ENCODE results near the gene SOCS1. TPM values are rescaled to one million over a fixed set of nuclear protein-coding genes. Genes with fewer than 3 reads are reported as not detected.

The SOCS1 gene
- total RNA-seq, 2 experiments from 2014 or later = 23.4 to 47.1 TPM

DNA sequence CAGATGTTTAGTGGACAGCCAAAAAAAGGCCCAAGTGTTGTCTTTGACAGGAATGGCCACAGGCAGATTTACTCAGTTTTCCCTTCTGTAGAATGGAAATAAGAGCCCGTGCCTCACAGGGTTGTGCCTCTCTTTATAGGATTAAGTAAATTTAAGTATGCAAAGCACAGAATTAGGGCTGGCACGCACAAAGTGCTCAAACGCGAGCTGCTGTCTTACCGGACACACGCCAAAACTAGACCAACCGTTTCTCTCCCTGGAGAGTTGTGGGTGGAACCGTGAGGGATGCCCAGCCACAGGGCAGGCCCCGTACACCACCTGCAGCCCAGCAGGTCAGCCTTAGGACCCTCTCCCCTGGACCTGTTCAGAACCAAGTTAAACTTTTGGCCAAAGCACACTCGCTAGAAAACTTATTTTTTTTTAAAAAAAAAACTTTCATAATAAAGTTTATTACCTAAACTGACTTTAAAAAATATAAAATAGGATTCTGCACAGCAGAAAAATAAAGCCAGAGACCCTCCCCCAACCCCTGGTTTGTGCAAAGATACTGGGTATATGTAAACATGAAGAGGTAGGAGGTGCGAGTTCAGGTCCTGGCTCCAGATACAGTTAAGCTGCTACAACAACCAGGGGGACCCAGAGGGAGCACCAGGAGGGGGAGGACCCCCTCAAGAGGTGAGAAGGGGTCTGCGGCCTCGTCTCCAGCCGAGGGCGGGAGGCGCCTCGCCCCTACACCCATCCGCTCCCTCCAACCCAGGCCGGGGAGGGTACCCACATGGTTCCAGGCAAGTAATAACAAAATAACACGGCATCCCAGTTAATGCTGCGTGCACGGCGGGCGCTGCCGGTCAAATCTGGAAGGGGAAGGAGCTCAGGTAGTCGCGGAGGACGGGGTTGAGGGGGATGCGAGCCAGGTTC lies 1.8 kb downstream of the SOCS1 start:
- ChIA-PET POLR2A (interaction anchor here (0.7 to 3.2 kb wide), 9 partner anchors 38 to 290 kb away, joined by 3 to 18 read pairs (median 5); no protein-coding TSS in a partner anchor), CTCF (ENCODE audit: unreplicated experiment) (interaction anchor here (0.6 to 2.0 kb wide), 7 partner anchors 18 to 178 kb away, joined by 3 to 19 read pairs (median 7); no protein-coding TSS in a partner anchor)
- TSS peak; percentile 71 for BruUV-seq (replicated peaks)
- Histone ChIP-seq H3K4me3 (ENCODE audit: low read depth, low read length, poor library complexity, severe bottlenecking) (peak overlapping the region; percentile 95), H3K4me1 (ENCODE audit: insufficient read depth, low read length, poor library complexity, severe bottlenecking) (peaks cover 52% of the 10 kb centered on the region), H3K27ac (ENCODE audit: low read depth, low read length, poor library complexity, severe bottlenecking) (peak overlapping the region; percentile 61), H4K20me1 (ENCODE audit: insufficient read depth, low read length) (peaks cover 25% of the 10 kb centered on the region), H3K9me2 (ENCODE audit: insufficient read depth, low read length) (no peaks in the 10 kb centered on the region), H3K36me3 (ENCODE audit: insufficient read depth, low read length) (peaks cover 46% of the 10 kb centered on the region), H3K9me3 (ENCODE audit: low read length) (no peaks in the 10 kb centered on the region), H3K79me2 (ENCODE audit: insufficient read depth, low read depth, low read length) (peaks cover 34% of the 10 kb centered on the region), H2AFZ (ENCODE audit: low read length) (no peak overlapping the region), H3K4me2 (ENCODE audit: low read length) (peak overlapping the region; percentile 95)
- TF ChIP-seq, protein P1, sequence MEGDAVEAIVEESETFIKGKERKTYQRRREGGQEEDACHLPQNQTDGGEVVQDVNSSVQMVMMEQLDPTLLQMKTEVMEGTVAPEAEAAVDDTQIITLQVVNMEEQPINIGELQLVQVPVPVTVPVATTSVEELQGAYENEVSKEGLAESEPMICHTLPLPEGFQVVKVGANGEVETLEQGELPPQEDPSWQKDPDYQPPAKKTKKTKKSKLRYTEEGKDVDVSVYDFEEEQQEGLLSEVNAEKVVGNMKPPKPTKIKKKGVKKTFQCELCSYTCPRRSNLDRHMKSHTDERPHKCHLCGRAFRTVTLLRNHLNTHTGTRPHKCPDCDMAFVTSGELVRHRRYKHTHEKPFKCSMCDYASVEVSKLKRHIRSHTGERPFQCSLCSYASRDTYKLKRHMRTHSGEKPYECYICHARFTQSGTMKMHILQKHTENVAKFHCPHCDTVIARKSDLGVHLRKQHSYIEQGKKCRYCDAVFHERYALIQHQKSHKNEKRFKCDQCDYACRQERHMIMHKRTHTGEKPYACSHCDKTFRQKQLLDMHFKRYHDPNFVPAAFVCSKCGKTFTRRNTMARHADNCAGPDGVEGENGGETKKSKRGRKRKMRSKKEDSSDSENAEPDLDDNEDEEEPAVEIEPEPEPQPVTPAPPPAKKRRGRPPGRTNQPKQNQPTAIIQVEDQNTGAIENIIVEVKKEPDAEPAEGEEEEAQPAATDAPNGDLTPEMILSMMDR (conservative IDR thresholded peaks at IDR 0.05; ENCODE audit: low read length) = peak; percentile 51
- no peak for TF ChIP-seq EZH2phosphoT487 (IDR thresholded peaks at IDR 0.05; ENCODE audit: borderline replicate concordance, low read depth, low read length)
- intact Hi-C loops (cut with micrococcal nuclease; ENCODE audit: unreplicated experiment) = loop anchor here (1.0 to 5.0 kb wide), 2 partner anchors 157 to 290 kb away; no protein-coding TSS in a partner anchor
- DNase-seq (ENCODE audit: low spot score) = peak; percentile 75

DNA sequence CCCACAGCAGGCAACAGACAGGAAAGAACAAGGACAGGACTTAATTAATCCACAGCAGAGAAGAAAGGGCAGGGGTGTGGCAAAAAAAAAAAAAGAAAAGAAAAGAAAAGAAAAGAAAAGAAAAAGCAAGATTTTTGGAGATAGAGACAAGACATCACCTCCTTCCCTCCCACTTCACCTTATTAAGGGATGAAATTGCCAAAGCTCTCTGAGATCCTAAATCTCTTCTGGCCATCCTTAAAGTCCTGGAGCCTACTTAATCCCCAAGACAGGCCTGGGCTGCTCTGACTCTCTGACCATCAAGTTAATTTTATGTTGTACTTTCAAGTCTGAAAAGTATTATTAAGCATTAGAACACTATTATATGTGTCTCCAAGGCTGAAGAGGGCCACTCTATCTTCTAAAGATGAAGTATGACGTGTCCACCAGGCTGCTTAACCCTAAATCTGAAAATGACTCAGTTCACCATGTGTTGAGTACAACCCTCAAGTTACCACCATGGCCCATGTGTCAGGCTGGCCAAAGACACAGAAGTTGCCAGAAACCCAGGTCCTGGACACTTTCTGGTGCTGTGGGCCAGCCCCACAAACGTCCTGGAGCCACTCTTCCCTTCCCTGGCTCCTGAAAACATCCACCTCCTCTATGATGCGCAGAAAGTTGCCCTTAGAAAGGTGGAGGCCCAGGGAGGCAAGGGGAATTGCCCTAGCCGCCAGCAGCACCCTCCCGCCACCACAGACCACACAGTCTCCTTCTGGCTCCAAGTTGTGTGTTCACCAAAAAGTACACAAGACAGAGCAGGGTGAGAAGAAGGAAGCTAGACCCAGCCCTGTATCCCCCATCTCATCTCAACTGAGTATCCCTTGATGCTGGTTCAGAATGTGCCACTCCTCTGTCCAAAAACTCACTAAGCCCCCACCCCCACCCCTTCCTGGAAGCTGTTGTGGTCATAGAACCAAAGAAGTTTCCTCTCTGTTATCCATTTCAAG lies 2.7 kb downstream of the SOCS1 start:
- H3K4me2 ChIP-seq (ENCODE audit: low read length) = peak overlapping the region; percentile 95
- H3K27ac ChIP-seq (ENCODE audit: low read depth, low read length, poor library complexity, severe bottlenecking) = peak overlapping the region; percentile 61
- ChIA-PET CTCF (ENCODE audit: unreplicated experiment) (no interaction called here), POLR2A (interaction anchor here (0.7 to 3.2 kb wide), 2 partner anchors 59 to 294 kb away, joined by 4 to 18 read pairs; no protein-coding TSS in a partner anchor)
- H3K9me2 ChIP-seq (ENCODE audit: insufficient read depth, low read length) = no peaks in the 10 kb centered on the region
- H3K9me3 ChIP-seq (ENCODE audit: low read length) = no peaks in the 10 kb centered on the region
- H3K79me2 ChIP-seq (ENCODE audit: insufficient read depth, low read depth, low read length) = peaks cover 34% of the 10 kb centered on the region
- BruUV-seq (replicated peaks) = no TSS peak
- peaks cover 45% of the 10 kb centered on the region for H3K4me1 ChIP-seq (ENCODE audit: insufficient read depth, low read length, poor library complexity, severe bottlenecking)
- TF ChIP-seq, protein P1 (conservative IDR thresholded peaks at IDR 0.05; ENCODE audit: low read length) = no peak
- TF ChIP-seq EZH2phosphoT487 (IDR thresholded peaks at IDR 0.05; ENCODE audit: borderline replicate concordance, low read depth, low read length) = no peak
- peak overlapping the region; percentile 95 for H3K4me3 ChIP-seq (ENCODE audit: low read depth, low read length, poor library complexity, severe bottlenecking)
- H2AFZ ChIP-seq (ENCODE audit: low read length) = no peak overlapping the region
- DNase-seq (ENCODE audit: low spot score) = peak; percentile 35
- H3K36me3 ChIP-seq (ENCODE audit: insufficient read depth, low read length) = peaks cover 46% of the 10 kb centered on the region
- peaks cover 25% of the 10 kb centered on the region for H4K20me1 ChIP-seq (ENCODE audit: insufficient read depth, low read length)
- intact Hi-C loops (cut with micrococcal nuclease; ENCODE audit: unreplicated experiment) = loop anchor here (5.0 kb wide), 1 partner anchor 156 kb away; no protein-coding TSS in a partner anchor

Data from OCI-LY7 (cell line).